ENCODE results near the gene PID1. TPM values are rescaled to one million over a fixed set of nuclear protein-coding genes. Genes with fewer than 3 reads are reported as not detected.
"Not testable (repeated sequence)": the region's sequence is repeated elsewhere in the genome, so short reads cannot be mapped to it uniquely, and the experiment has no call there.

Gene PID1
- total and polyA plus RNA-seq, 5 experiments from 2014 or later = 0.18 TPM; not detected in 4

DNA sequence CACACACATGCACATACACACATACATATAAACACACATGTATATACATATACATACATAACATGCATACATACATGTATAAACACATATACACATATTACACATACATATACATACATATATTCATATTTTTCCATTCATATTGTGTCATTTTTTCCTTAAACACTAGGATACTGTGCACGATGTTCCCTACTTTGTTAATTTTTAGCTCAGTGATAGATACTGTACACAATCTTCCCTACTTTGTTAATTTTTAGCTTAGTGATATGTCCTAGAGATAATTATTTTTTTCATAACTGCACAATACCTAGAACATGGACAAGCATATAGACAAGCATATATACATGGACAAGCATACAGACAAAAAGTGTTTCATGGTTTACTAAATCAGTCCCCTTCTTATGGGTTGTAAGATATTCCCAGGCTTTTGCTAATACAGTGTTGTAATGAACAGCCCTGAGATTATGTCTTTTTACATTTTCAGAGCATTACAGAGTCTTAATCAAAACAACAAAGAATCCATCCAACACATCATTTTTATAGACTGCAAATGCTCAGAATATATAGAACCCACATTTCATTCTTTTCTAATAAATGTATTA lies 75.6 kb downstream of the PID1 start:
- H3K27me3 Mint-ChIP-seq = peaks cover 0 to 2% (median 0%) of the 10 kb centered on the region in 5 donors
- H3K9me3 Mint-ChIP-seq = peaks cover 0 to 14% (median 0%) of the 10 kb centered on the region in 9 donors
- no peak overlapping the region for H3K4me3 Mint-ChIP-seq
- no peaks in the 10 kb centered on the region for H3K4me1 Mint-ChIP-seq
- no peak for ATAC-seq
- POLR2A ChIA-PET = no interaction called here
- H3K27ac Mint-ChIP-seq = no peak overlapping the region
- no peak for DNase-seq
- no peaks in the 10 kb centered on the region for H3K36me3 Mint-ChIP-seq

DNA sequence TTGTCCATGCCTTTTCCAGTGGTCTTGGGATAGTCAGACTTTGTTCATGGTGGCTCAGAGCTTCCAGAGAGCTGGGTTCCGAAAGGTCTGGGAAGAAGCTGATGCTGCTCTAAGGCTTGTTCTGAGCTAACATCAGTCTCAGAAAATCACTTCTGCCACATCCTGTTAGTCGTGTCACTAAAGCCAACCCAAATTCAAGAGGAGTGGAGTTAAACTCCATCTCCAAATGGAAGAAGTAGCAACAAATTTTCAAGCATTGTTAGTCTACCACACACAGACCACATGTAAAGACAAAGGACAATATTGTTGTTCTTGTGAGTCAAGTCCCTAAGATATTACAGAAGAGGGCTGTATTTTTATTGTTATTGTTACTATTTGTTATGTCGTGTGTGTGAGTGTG lies 77.8 kb downstream of the PID1 start:
- Mint-ChIP-seq H3K36me3 (peaks cover 0 to under 1% (median 0%) of the 10 kb centered on the region in 3 donors), H3K27ac (no peak overlapping the region), H3K4me1 (no peaks in the 10 kb centered on the region), H3K9me3 (peaks cover 1 to 13% (median 5%) of the 10 kb centered on the region in 9 donors), H3K4me3 (no peak overlapping the region), H3K27me3 (peaks cover 0 to 2% (median 0%) of the 10 kb centered on the region in 5 donors)
- POLR2A ChIA-PET = no interaction called here
- ATAC-seq (no peak), DNase-seq (no peak)

DNA sequence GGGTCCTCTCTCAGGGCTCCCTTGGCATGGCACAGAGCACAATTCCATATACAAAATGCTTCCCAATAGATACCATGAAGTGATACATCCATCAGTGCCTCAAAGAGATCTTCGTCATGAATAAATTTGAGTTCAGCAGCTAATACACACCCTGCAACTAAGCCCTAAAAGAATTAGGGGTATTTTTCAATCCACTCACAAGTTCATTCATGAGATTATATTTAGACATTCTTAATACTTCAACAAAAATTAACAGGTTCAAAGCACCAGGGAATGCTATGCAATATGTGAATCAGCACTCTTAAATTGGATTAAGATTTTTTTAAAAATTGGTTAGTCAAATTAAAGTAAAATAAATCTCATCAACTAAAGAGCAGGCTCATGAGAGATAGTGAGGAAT lies 79.7 kb downstream of the PID1 start:
- peaks cover 0 to 18% (median 0%) of the 10 kb centered on the region in 3 donors for H3K36me3 Mint-ChIP-seq
- peaks cover 12 to 23% (median 19%) of the 10 kb centered on the region in 9 donors for H3K9me3 Mint-ChIP-seq
- H3K27me3 Mint-ChIP-seq = peaks cover 0 to 9% (median 0%) of the 10 kb centered on the region in 5 donors
- ATAC-seq (no peak), DNase-seq (no peak)
- POLR2A ChIA-PET = no interaction called here
- no peaks in the 10 kb centered on the region for H3K4me1 Mint-ChIP-seq
- no peak overlapping the region for H3K27ac Mint-ChIP-seq
- no peak overlapping the region for H3K4me3 Mint-ChIP-seq

DNA sequence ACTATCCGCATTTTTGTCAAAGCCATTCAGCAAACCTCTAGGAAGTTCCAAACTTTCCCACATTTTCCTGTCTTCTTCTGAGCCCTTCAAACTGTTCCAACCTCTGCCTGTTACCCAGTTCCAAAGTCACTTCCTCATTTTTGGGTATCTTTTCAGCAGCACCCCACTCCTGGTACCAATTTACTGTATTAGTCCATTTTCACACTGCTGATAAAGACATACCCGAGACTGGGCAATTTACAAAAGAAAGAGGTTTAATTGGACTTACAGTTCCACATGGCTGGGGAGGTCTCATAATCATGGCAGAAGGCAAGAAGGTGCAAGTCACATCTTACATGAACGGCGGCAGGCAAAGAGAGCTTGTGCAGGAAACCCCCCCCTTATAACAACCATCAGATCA lies 84.0 kb downstream of the PID1 start:
- H3K4me1 Mint-ChIP-seq, DNase-seq, H3K27me3 Mint-ChIP-seq, H3K4me3 Mint-ChIP-seq, POLR2A ChIA-PET, H3K27ac Mint-ChIP-seq, ATAC-seq: not testable (repeated sequence)
- H3K36me3 Mint-ChIP-seq = peaks cover 0 to 18% (median 0%) of the 10 kb centered on the region in 3 donors
- H3K9me3 Mint-ChIP-seq = peaks cover 12 to 31% (median 21%) of the 10 kb centered on the region in 9 donors

DNA sequence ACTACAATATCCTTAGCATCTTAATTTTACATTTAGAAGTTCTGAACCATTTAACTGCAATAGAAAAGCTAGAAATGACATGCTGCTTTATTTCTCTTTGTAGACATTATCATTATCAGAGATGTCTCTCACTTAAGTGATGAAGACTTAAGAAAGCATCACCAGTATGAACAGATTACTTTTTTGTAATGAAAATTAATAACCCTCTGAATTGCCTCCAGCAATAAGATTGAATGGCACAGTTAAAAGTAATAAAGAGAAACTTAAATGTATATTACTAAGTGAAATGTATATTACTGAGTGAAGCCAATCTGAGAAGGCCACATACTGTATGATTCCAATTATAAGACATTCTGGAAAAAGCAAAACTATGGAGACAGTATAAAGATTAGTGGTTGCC lies 89.4 kb downstream of the PID1 start:
- Mint-ChIP-seq H3K27ac (no peak overlapping the region), H3K27me3 (peaks cover 0 to 1% (median 0%) of the 10 kb centered on the region in 5 donors), H3K36me3 (peaks cover 0 to 4% (median 0%) of the 10 kb centered on the region in 3 donors), H3K4me3 (no peak overlapping the region), H3K4me1 (no peaks in the 10 kb centered on the region), H3K9me3 (peaks cover 0 to 10% (median 6%) of the 10 kb centered on the region in 9 donors)
- POLR2A ChIA-PET = no interaction called here
- ATAC-seq = no peak
- DNase-seq = no peak

DNA sequence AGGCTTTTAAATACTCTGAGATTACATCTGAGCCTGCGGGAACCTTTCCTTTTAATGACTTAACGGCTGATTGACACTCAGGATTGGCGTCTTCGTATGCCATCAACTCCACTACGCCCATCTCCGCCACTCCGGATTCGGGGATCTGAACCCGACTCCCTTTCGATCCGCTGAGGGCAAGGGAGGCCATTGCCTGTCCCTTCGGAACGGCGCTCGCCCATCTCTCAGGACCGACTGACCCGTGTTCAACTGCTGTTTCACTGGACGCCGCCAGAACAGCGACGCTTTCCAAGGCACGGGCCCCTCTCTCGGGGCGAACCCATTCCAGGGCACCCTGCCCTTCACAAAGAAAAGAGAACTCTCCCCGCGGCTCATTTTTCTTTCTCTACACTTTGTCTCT lies 90.4 kb downstream of the PID1 start:
- Mint-ChIP-seq H3K27me3 (peaks cover 0 to 1% (median 0%) of the 10 kb centered on the region in 5 donors), H3K36me3 (peaks cover 0 to 8% (median 0%) of the 10 kb centered on the region in 3 donors), H3K9me3 (peaks cover 0 to 9% (median 6%) of the 10 kb centered on the region in 9 donors), H3K4me1 (no peaks in the 10 kb centered on the region), H3K4me3 (no peak overlapping the region), H3K27ac (no peak overlapping the region)
- ATAC-seq (no peak), DNase-seq (no peak)
- POLR2A ChIA-PET = no interaction called here

DNA sequence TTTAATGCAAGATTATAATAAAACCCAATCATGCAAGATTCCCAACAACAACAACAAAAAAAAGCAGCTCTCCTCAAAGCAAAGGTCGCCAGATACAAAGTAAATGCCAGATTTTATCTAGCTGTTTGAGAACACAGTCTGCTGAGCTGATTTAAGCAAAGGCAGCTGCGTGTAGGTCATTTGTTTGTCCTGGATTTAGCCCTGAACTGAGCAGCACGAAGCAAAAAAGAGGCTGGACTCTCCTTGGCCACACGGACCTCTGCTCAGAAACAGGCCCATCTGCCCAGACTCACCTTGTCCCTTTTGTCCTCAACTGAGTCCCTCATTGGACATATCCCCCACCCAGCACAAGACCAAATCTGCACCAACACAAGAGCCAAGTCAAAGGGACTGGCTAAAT lies 91.5 kb downstream of the PID1 start:
- peaks cover 0 to 8% (median 0%) of the 10 kb centered on the region in 3 donors for H3K36me3 Mint-ChIP-seq
- no peaks in the 10 kb centered on the region for H3K4me1 Mint-ChIP-seq
- POLR2A ChIA-PET = no interaction called here
- DNase-seq (no peak), ATAC-seq (no peak)
- H3K27ac Mint-ChIP-seq = no peak overlapping the region
- H3K27me3 Mint-ChIP-seq = peaks cover 0 to 1% (median 0%) of the 10 kb centered on the region in 5 donors
- H3K4me3 Mint-ChIP-seq = no peak overlapping the region
- peaks cover 0 to 14% (median 6%) of the 10 kb centered on the region in 9 donors for H3K9me3 Mint-ChIP-seq

DNA sequence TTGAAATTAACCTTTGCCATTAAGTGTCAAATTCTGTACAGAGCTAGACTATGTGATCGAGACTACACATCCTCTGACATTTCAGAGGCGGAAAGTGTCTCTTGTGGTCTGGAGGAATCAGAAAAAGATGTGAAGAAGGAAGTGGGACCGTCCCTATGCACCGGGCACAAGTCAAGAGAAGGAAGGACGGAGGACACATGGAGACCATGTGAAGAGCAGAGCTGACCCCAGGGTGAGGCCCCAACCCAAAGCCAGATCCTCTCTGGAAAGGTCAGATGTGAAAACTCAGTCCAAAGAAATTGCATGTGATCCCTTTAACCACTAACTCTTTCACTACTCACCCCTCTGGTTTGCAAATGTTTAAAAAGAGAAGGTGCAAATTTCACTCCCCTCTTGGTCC lies 92.4 kb downstream of the PID1 start:
- Mint-ChIP-seq H3K27ac (no peak overlapping the region), H3K4me1 (no peaks in the 10 kb centered on the region), H3K27me3 (peaks cover 0 to 1% (median 0%) of the 10 kb centered on the region in 5 donors), H3K36me3 (peaks cover 0 to 8% (median 0%) of the 10 kb centered on the region in 3 donors), H3K4me3 (no peak overlapping the region), H3K9me3 (peaks cover 0 to 20% (median 8%) of the 10 kb centered on the region in 9 donors)
- ATAC-seq (no peak), DNase-seq (no peak)
- POLR2A ChIA-PET = no interaction called here

DNA sequence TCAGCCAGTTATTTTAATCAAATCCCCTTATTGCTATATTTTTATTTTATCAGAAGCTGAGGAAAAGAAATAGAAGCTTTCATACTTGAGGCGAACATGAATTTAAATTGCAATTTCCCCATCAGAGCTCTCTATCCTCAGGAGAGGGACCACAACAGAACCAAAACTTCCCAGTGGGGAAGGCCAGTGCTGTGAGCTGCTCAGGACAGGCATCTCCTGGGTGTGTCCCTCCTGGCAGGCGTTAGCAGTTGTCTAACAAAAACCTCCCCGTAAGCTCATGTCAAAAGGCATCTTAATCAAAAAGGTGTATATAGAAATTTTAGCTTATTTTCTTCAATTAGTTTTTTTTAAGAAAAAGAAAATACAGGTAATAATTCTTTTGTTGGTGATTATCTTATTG lies 93.0 kb downstream of the PID1 start:
- Mint-ChIP-seq H3K27me3 (peaks cover 0 to 1% (median 0%) of the 10 kb centered on the region in 5 donors), H3K27ac (no peak overlapping the region), H3K4me1 (no peaks in the 10 kb centered on the region), H3K4me3 (no peak overlapping the region), H3K36me3 (peaks cover 0 to 8% (median 0%) of the 10 kb centered on the region in 3 donors), H3K9me3 (peaks cover 0 to 23% (median 8%) of the 10 kb centered on the region in 9 donors)
- no peak for DNase-seq
- no peak for ATAC-seq
- POLR2A ChIA-PET = no interaction called here

DNA sequence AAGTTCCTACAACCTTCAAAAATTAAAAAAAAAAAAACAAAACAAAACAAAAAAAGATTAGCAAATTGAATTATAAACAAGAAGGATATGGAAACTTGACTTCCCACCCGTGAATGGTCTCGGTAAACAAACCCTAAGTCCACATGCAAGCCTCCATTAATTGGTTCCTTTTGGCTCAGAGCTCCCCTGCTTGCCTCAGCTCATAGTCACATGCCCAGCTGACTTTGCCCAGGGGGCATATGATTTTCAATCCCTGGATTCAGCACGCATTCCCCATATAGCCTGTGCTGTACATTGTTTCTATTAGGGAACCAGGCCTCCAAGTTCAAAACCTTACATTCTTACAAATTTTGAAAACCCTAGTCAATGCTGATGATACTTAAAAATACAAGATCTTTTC lies 95.0 kb downstream of the PID1 start:
- no peak for ATAC-seq
- Mint-ChIP-seq H3K4me1 (no peaks in the 10 kb centered on the region), H3K27ac (no peak overlapping the region), H3K9me3 (peaks cover 0 to 16% (median 7%) of the 10 kb centered on the region in 9 donors), H3K36me3 (peaks cover 0 to 8% (median 0%) of the 10 kb centered on the region in 3 donors), H3K4me3 (no peak overlapping the region), H3K27me3 (peaks cover 0 to 1% (median 0%) of the 10 kb centered on the region in 5 donors)
- POLR2A ChIA-PET = no interaction called here
- no peak for DNase-seq

DNA sequence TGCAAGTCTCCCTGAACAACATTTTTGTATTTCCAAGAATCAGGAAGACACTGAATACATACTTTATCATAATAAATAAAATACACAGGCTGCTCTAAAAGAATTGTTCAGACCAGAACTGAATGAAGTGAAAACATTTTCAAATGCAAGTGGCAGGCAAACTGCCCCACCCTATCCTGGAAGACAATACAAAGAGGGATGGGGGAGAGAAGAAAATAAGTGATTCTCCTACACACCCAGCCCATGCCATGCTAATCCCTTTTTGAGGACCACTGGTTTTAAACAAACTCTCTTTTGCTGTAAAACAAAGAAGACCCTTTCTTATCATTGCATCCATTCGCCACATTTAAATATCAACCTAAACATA lies 95.6 kb downstream of the PID1 start:
- no peak overlapping the region for H3K4me3 Mint-ChIP-seq
- H3K9me3 Mint-ChIP-seq = peaks cover 0 to 16% (median 7%) of the 10 kb centered on the region in 9 donors
- ATAC-seq (no peak), DNase-seq (no peak)
- POLR2A ChIA-PET = no interaction called here
- H3K36me3 Mint-ChIP-seq = peaks cover 0 to 8% (median 0%) of the 10 kb centered on the region in 3 donors
- no peaks in the 10 kb centered on the region for H3K4me1 Mint-ChIP-seq
- H3K27me3 Mint-ChIP-seq = peaks cover 0 to 1% (median 0%) of the 10 kb centered on the region in 5 donors
- H3K27ac Mint-ChIP-seq = no peak overlapping the region

DNA sequence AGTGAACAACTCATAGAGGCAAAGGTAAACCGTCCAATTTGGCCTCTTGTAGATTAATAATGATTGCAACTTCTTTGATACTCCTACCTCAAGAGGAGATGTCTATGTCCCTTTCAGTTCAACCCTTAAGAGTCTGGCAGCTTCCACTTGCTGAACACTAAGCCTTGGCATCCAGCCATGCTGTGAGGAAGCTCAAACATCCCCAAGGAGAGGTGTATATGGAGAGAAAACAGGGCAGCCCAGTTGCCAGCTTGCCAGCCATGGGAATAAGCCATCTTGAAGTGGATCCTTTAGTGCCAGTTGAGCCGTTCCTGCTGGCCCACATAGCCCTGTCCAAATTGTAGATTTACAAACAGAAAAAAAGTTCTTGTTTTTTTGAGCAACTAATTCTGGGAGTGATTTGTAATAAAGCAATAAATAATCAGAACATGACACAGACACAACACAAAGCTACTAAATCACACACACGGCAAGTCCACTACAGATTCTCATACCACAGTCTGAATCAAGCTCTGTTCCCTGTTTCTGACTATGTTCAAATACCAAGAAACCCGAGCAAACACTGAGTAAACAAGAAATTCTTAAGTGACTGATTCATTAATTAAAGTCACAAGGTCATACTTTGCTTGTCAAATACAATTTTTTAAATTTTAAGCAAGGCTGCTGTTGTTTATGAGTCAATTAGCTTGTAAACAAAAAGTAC lies 96.1 kb downstream of the PID1 start:
- POLR2A ChIA-PET = no interaction called here
- DNase-seq (no peak), ATAC-seq (no peak)
- Mint-ChIP-seq H3K27me3 (peaks cover 0 to 1% (median 0%) of the 10 kb centered on the region in 5 donors), H3K9me3 (peaks cover 0 to 16% (median 7%) of the 10 kb centered on the region in 9 donors), H3K27ac (no peak overlapping the region), H3K36me3 (peaks cover 0 to 8% (median 0%) of the 10 kb centered on the region in 3 donors), H3K4me1 (no peaks in the 10 kb centered on the region), H3K4me3 (no peak overlapping the region)

DNA sequence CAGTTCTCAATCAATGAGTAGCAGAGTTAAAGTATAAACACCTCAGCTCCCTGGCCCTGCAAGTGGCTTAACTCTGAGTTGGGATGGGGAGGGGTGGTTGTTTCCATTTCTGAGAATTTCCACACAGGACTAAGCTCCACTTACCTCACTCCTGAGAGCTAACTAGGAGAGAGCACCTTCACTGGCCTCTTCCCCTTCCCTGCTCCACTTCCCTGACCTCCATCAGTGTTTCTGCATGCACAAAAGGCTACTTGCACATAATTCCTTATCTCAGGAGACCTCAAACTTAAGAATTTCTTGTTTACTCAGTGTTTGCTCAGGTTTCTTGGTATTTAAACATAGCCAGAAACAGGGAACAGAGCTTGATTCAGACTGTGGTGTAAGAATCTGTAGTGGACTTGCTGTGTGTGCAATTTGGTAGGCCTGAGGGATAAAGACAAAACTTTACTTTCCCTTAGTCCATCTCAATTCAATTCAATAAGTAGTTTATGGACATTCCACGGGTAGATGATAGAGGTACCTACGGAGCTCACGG lies 97.2 kb downstream of the PID1 start:
- H3K4me1 Mint-ChIP-seq = no peaks in the 10 kb centered on the region
- no peak for ATAC-seq
- peaks cover 0 to 16% (median 7%) of the 10 kb centered on the region in 9 donors for H3K9me3 Mint-ChIP-seq

More for the DNA sequence above, 97.2 kb downstream of the PID1 start:
- Mint-ChIP-seq H3K27me3 (peaks cover 0 to 1% (median 0%) of the 10 kb centered on the region in 5 donors), H3K36me3 (peaks cover 0 to 12% (median 0%) of the 10 kb centered on the region in 3 donors), H3K27ac (no peak overlapping the region), H3K4me3 (no peak overlapping the region)
- POLR2A ChIA-PET = no interaction called here
- no peak for DNase-seq
